Measurements from ENCODE around the gene IL5. TPM values are rescaled to one million over a fixed set of nuclear protein-coding genes. Genes with fewer than 3 reads are reported as not detected.

IL5 gene
- total and polyA plus RNA-seq, 11 donors = not detected

- WGBS, 4 donors = 3 to 6% (median 4%) methylated on average over 42 to 62 of the region's 62 CpGs
- H3K27me3 ChIP-seq = no peaks in the 10 kb centered on the region
- peaks cover 4 to 91% (median 40%) of the 10 kb centered on the region in 12 donors for H3K4me1 ChIP-seq
- no peaks in the 10 kb centered on the region for H3K9me3 ChIP-seq
- peak; percentile 33 to 74 (median 66) for ATAC-seq
- no peaks in the 10 kb centered on the region for H3K36me3 ChIP-seq
- peak; percentile 92 to 96 (median 92) for DNase-seq
- TF ChIP-seq POLR2A (IDR thresholded peaks at IDR 0.05) = peak in 1 of 2 donors; percentile 18
- no peak for TF ChIP-seq CTCF (IDR thresholded peaks at IDR 0.05)
- H3K27ac ChIP-seq = peak overlapping the region; percentile 79 to 99 (median 93)
- peak overlapping the region; percentile 27 to 88 (median 68) for H3K4me3 ChIP-seq
- intact Hi-C loops (cut with DNase I) = loop anchor here in 6 of 10 donors (2.0 to 10.0 kb wide), 7 partner anchors 60 to 272 kb away; partner anchors contain the start of genes SLC22A4 (in 3 of the 6), P4HA2 (in 1 of the 6) and RAD50 (in 1 of the 6)
Observed at GRCh38 chr5:132496631-132497487, 46.5 kb downstream of the IL5 start.

- peak overlapping the region; percentile 27 to 88 (median 68) for H3K4me3 ChIP-seq
- WGBS, 4 donors = 0 to 1% (median 0%) methylated on average over 9 to 18 of the region's 18 CpGs
- H3K27me3 ChIP-seq = no peaks in the 10 kb centered on the region
- peaks cover 4 to 94% (median 46%) of the 10 kb centered on the region in 12 donors for H3K4me1 ChIP-seq
- ATAC-seq (peak; percentile 78 to 84 (median 80)), DNase-seq (peak; percentile 91 to 93 (median 92))
- no peak for TF ChIP-seq CTCF (IDR thresholded peaks at IDR 0.05)
- no peak for TF ChIP-seq POLR2A (IDR thresholded peaks at IDR 0.05)
- no peaks in the 10 kb centered on the region for H3K9me3 ChIP-seq
- H3K27ac ChIP-seq = peak overlapping the region; percentile 79 to 99 (median 93)
- intact Hi-C loops (cut with DNase I) = loop anchor here in 6 of 10 donors (2.0 to 10.0 kb wide), 7 partner anchors 61 to 271 kb away; partner anchors contain the start of genes SLC22A4 (in 3 of the 6), P4HA2 (in 1 of the 6) and RAD50 (in 1 of the 6)
- H3K36me3 ChIP-seq = no peaks in the 10 kb centered on the region
Observed at GRCh38 chr5:132496191-132496630, 47.1 kb downstream of the IL5 start.

GRCh38 chr5:132495667-132496190 is 47.6 kb downstream of the IL5 start:
- Histone ChIP-seq H3K4me3 (peak overlapping the region; percentile 27 to 88 (median 68)), H3K27ac (peak overlapping the region; percentile 79 to 99 (median 93)), H3K9me3 (no peaks in the 10 kb centered on the region), H3K36me3 (no peaks in the 10 kb centered on the region), H3K4me1 (peaks cover 4 to 92% (median 44%) of the 10 kb centered on the region in 12 donors), H3K27me3 (no peaks in the 10 kb centered on the region)
- ATAC-seq (peak; percentile 69 to 80 (median 76)), DNase-seq (peak; percentile 93 to 96 (median 95))
- TF ChIP-seq CTCF (IDR thresholded peaks at IDR 0.05) = peak in 5 of 12 donors; percentile 9 to 38 (median 24)
- peak in 1 of 2 donors; percentile 52 for TF ChIP-seq POLR2A (IDR thresholded peaks at IDR 0.05)
- 0% methylated on average over 9 to 30 of the region's 30 CpGs for WGBS, 4 donors
- intact Hi-C loops (cut with DNase I) = loop anchor here in 7 of 10 donors (2.0 to 10.0 kb wide), 8 partner anchors 62 to 271 kb away; partner anchors contain the start of genes SLC22A4 (in 3 of the 7), P4HA2 (in 1 of the 7) and RAD50 (in 1 of the 7)
